ENCODE data around the gene HLA-DPB1. TPM values are rescaled to one million over a fixed set of nuclear protein-coding genes. Genes with fewer than 3 reads are reported as not detected.

Gene HLA-DPB1
- polyA plus RNA-seq, 3 donors: 569 to 682 (median 676) TPM

GRCh38 chr6:33072508-33073100 lies 3.2 kb upstream of the HLA-DPB1 start:
- H3K4me2 ChIP-seq (replicated peaks; ENCODE audit: extremely low read depth, low read length, poor library complexity, severe bottlenecking): peak overlapping the region; percentile 94
- no peaks in the 10 kb centered on the region for H3K9me3 ChIP-seq (replicated peaks in 1 of 2; ENCODE audit: control insufficient read depth in 1 of 2, insufficient read depth in 1 of 2, low read length in 2 of 2)
- H3K4me1 Mint-ChIP-seq: peaks cover 70% of the 10 kb centered on the region
- intact Hi-C loops (cut with micrococcal nuclease): loop anchor here in 1 of 2 donors (5.0 kb wide), 1 partner anchor 45 kb away; no protein-coding TSS in a partner anchor
- peaks cover 0 to 7% (median 4%) of the 10 kb centered on the region in 7 donors for H3K9me3 Mint-ChIP-seq
- no peak for DNase-seq
- peaks cover 34 to 55% of the 10 kb centered on the region in 2 donors for H3K36me3 Mint-ChIP-seq
- peak overlapping the region; percentile 61 for H3K9ac ChIP-seq (ENCODE audit: insufficient read depth, low read length, poor library complexity, severe bottlenecking)
- H3K36me3 ChIP-seq (replicated peaks in 1 of 2; ENCODE audit: control insufficient read depth in 1 of 2, insufficient read depth in 2 of 2, low read length in 2 of 2): peaks cover 26 to 29% of the 10 kb centered on the region in 2 donors
- peaks cover 64% of the 10 kb centered on the region for H3K79me2 ChIP-seq (ENCODE audit: insufficient read depth, low read length)
- no peaks in the 10 kb centered on the region for H3K27me3 ChIP-seq (ENCODE audit: control insufficient read depth in 2 of 2, insufficient read depth in 2 of 2, low read length in 2 of 2)
- H3K27ac Mint-ChIP-seq: peak overlapping the region; percentile 90 to 96 (median 94)
- H2AFZ ChIP-seq (ENCODE audit: insufficient read depth, low read depth, low read length, poor library complexity, severe bottlenecking): peak overlapping the region; percentile 63
- H4K20me1 ChIP-seq (ENCODE audit: insufficient read depth, low read length): peaks cover 8% of the 10 kb centered on the region
- H3K4me1 ChIP-seq (ENCODE audit: control insufficient read depth in 1 of 2, insufficient read depth in 2 of 2, low read length in 2 of 2): peaks cover 52 to 65% of the 10 kb centered on the region in 2 donors
- H3K4me3 Mint-ChIP-seq: peak overlapping the region; percentile 75 to 88
- TF ChIP-seq CTCF (IDR thresholded peaks at IDR 0.05): no peak
- H3K27me3 Mint-ChIP-seq (ENCODE audit: low read depth in 3 of 3): peaks cover 0 to 2% (median 0%) of the 10 kb centered on the region in 3 donors
- WGBS (ENCODE audit: insufficient coverage): 45% methylated on average over 5 of the region's 7 CpGs
- H3K4me3 ChIP-seq (replicated peaks in 1 of 3; ENCODE audit: low read depth in 2 of 3, low read length in 3 of 3): peak overlapping the region; percentile 80 to 95 (median 86)
- H3K27ac ChIP-seq (ENCODE audit: low read depth in 1 of 2, low read length in 2 of 2): peak overlapping the region; percentile 77 to 88

- H3K36me3 Mint-ChIP-seq: peaks cover 31 to 53% of the 10 kb centered on the region in 2 donors
- H3K27ac Mint-ChIP-seq: peak within 1 kb of the TSS; percentile 90 to 96 (median 94)
Measured at GRCh38 chr6:33073431-33073871, 2.3 kb upstream of the HLA-DPB1 start, which contains the start of gene HLA-DPA1. HLA-DPA1 (minus strand) TSS chr6:33073649.

More at GRCh38 chr6:33073431-33073871, 2.3 kb upstream of the HLA-DPB1 start, which contains the start of gene HLA-DPA1:
- Mint-ChIP-seq H3K27me3 (ENCODE audit: low read depth in 3 of 3) (peaks cover 0 to 2% (median 0%) of the 10 kb centered on the region in 3 donors), H3K4me1 (peaks cover 74% of the 10 kb centered on the region), H3K9me3 (peaks cover 0 to 7% (median 2%) of the 10 kb centered on the region in 7 donors), H3K4me3 (peak within 1 kb of the TSS; percentile 75 to 88)
- intact Hi-C loops (cut with micrococcal nuclease): loop anchor here in 1 of 2 donors (5.0 kb wide), 1 partner anchor 46 kb away; no protein-coding TSS in a partner anchor
- DNase-seq: peak; percentile 77 to 89 (median 88)
- H3K4me2 ChIP-seq (replicated peaks; ENCODE audit: extremely low read depth, low read length, poor library complexity, severe bottlenecking): peak within 1 kb of the TSS; percentile 94
- H3K27me3 ChIP-seq (ENCODE audit: control insufficient read depth in 2 of 2, insufficient read depth in 2 of 2, low read length in 2 of 2): no peaks in the 10 kb centered on the region
- H4K20me1 ChIP-seq (ENCODE audit: insufficient read depth, low read length): peaks cover 15% of the 10 kb centered on the region
- WGBS (ENCODE audit: insufficient coverage): 0% methylated on average over 7 of the region's 8 CpGs
- H3K9me3 ChIP-seq (replicated peaks in 1 of 2; ENCODE audit: control insufficient read depth in 1 of 2, insufficient read depth in 1 of 2, low read length in 2 of 2): no peaks in the 10 kb centered on the region
- peak within 1 kb of the TSS; percentile 63 for H2AFZ ChIP-seq (ENCODE audit: insufficient read depth, low read depth, low read length, poor library complexity, severe bottlenecking)
- H3K4me3 ChIP-seq (replicated peaks in 1 of 3; ENCODE audit: low read depth in 2 of 3, low read length in 3 of 3): peak within 1 kb of the TSS; percentile 80 to 95 (median 86)
- peaks cover 60 to 74% of the 10 kb centered on the region in 2 donors for H3K4me1 ChIP-seq (ENCODE audit: control insufficient read depth in 1 of 2, insufficient read depth in 2 of 2, low read length in 2 of 2)
- peaks cover 18 to 20% of the 10 kb centered on the region in 2 donors for H3K36me3 ChIP-seq (replicated peaks in 1 of 2; ENCODE audit: control insufficient read depth in 1 of 2, insufficient read depth in 2 of 2, low read length in 2 of 2)
- TF ChIP-seq CTCF (IDR thresholded peaks at IDR 0.05): no peak
- H3K79me2 ChIP-seq (ENCODE audit: insufficient read depth, low read length): peaks cover 73% of the 10 kb centered on the region
- H3K9ac ChIP-seq (ENCODE audit: insufficient read depth, low read length, poor library complexity, severe bottlenecking): peak within 1 kb of the TSS; percentile 61
- H3K27ac ChIP-seq (ENCODE audit: low read depth in 1 of 2, low read length in 2 of 2): peak within 1 kb of the TSS; percentile 77 to 88
